Measurements from ENCODE around the gene JUNB. TPM values are rescaled to one million over a fixed set of nuclear protein-coding genes. Genes with fewer than 3 reads are reported as not detected.

Gene JUNB
- polyA plus RNA-seq, 1 of the 3 experiments (the other 2 are of a cell fraction), result 224 TPM

DNA sequence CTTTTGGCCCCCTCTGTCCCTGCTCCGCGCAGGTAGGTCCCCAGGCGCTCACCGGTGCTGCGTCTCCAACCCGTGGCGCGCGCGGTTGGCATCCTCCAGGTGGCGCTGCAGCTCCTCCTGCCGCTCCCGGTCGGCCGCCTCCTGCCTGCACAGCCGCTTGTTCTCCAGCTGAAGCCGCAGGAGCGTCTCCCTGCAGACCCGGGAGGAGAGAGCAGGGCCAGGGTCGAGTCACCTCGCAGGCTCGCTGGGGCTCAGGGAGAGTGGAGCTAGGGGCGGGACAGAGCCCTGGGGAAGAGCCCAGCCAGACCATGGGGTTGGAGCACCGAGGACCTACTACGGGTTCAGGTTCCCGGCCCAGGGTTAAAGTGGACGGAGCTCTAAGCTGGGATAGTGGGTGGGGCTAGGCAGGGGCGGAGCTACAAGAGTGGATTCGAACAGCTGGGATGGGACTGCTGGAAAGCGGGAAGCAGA, 25.2 kb upstream of the JUNB start (continued):
- TF ChIP-seq, protein P1, sequence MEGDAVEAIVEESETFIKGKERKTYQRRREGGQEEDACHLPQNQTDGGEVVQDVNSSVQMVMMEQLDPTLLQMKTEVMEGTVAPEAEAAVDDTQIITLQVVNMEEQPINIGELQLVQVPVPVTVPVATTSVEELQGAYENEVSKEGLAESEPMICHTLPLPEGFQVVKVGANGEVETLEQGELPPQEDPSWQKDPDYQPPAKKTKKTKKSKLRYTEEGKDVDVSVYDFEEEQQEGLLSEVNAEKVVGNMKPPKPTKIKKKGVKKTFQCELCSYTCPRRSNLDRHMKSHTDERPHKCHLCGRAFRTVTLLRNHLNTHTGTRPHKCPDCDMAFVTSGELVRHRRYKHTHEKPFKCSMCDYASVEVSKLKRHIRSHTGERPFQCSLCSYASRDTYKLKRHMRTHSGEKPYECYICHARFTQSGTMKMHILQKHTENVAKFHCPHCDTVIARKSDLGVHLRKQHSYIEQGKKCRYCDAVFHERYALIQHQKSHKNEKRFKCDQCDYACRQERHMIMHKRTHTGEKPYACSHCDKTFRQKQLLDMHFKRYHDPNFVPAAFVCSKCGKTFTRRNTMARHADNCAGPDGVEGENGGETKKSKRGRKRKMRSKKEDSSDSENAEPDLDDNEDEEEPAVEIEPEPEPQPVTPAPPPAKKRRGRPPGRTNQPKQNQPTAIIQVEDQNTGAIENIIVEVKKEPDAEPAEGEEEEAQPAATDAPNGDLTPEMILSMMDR (IDR thresholded peaks at IDR 0.05), result no peak
- TF ChIP-seq GABPA (IDR thresholded peaks at IDR 0.05; ENCODE audit: low read depth) (no peak), TAF1 (IDR thresholded peaks at IDR 0.05; ENCODE audit: borderline replicate concordance, low read depth, low read length) (no peak), NFIC (IDR thresholded peaks at IDR 0.05; ENCODE audit: borderline replicate concordance) (no peak)

DNA sequence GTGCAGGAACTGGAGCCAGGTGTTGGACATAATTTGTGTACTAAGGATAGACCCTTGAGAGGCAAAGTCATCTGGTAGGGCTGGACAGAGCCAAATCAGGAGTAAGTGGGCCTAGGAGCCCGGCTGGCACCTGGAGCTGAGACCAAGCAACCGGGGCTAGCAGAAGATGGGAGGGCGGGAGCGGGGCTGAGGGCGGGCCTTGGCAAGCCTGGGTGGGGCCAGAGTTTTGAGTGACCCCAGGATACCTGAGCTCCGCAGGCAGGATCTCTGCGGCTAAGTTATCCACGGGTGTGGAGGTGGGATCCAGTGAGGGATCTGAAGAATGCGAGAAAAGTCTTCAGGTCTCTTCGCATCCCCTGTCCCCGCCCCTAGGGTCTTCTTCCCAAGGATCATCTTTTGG, 24.1 kb upstream of the JUNB start:
- no peaks in the 10 kb centered on the region for H3K79me2 ChIP-seq (ENCODE audit: insufficient read depth)
- no peaks in the 10 kb centered on the region for H3F3A ChIP-seq (replicated peaks; ENCODE audit: insufficient read depth)
- TF ChIP-seq FOSL2 (IDR thresholded peaks at IDR 0.05; ENCODE audit: borderline replicate concordance, low read depth), result no peak
- TF ChIP-seq, protein P2, sequence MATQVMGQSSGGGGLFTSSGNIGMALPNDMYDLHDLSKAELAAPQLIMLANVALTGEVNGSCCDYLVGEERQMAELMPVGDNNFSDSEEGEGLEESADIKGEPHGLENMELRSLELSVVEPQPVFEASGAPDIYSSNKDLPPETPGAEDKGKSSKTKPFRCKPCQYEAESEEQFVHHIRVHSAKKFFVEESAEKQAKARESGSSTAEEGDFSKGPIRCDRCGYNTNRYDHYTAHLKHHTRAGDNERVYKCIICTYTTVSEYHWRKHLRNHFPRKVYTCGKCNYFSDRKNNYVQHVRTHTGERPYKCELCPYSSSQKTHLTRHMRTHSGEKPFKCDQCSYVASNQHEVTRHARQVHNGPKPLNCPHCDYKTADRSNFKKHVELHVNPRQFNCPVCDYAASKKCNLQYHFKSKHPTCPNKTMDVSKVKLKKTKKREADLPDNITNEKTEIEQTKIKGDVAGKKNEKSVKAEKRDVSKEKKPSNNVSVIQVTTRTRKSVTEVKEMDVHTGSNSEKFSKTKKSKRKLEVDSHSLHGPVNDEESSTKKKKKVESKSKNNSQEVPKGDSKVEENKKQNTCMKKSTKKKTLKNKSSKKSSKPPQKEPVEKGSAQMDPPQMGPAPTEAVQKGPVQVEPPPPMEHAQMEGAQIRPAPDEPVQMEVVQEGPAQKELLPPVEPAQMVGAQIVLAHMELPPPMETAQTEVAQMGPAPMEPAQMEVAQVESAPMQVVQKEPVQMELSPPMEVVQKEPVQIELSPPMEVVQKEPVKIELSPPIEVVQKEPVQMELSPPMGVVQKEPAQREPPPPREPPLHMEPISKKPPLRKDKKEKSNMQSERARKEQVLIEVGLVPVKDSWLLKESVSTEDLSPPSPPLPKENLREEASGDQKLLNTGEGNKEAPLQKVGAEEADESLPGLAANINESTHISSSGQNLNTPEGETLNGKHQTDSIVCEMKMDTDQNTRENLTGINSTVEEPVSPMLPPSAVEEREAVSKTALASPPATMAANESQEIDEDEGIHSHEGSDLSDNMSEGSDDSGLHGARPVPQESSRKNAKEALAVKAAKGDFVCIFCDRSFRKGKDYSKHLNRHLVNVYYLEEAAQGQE (IDR thresholded peaks at IDR 0.05; ENCODE audit: low read depth, low read length), result no peak
- no peak for DNase-seq
- WGBS (ENCODE audit: low lambda C conversion rate), result 93% methylated on average over 11 of the region's 11 CpGs
- H3K36me3 ChIP-seq (replicated peaks in 1 of 2; ENCODE audit: control insufficient read depth in 1 of 2, insufficient read depth in 2 of 2, low read length in 1 of 2), result peaks cover 4 to 11% of the 10 kb centered on the region in 2 experiments
- no peak overlapping the region for H2AFZ ChIP-seq (ENCODE audit: low read depth)
- H3K9me2 ChIP-seq, result no peaks in the 10 kb centered on the region
- no peaks in the 10 kb centered on the region for H3K27me3 ChIP-seq (ENCODE audit: insufficient read depth)
- no peak overlapping the region for H3K9ac ChIP-seq
- no peak overlapping the region for H3K4me2 ChIP-seq
- ChIA-PET POLR2A (interaction anchor here (0.6 kb wide), 1 partner anchor 48 kb away, joined by 3 read pairs; no protein-coding TSS in a partner anchor), CTCF (interaction anchor here (0.6 to 17.5 kb wide), 8 partner anchors 8 to 80 kb away, joined by 3 to 321 read pairs (median 10); partner anchors contain the start of genes BEST2, GET3, JUNB and PRDX2)
- no peaks in the 10 kb centered on the region for H3K9me3 ChIP-seq
- H4K20me1 ChIP-seq (ENCODE audit: insufficient read depth), result no peaks in the 10 kb centered on the region
- no peak overlapping the region for H3K4me3 ChIP-seq (ENCODE audit: low read depth in 2 of 2, low read length in 1 of 2)
- H3K4me1 ChIP-seq (ENCODE audit: control insufficient read depth in 1 of 2, insufficient read depth in 2 of 2, low read depth in 1 of 2, low read length in 1 of 2), result peaks cover 0 to 12% of the 10 kb centered on the region in 2 experiments; a peak in 1 of 4 replicates
- no peak overlapping the region for H3K27ac ChIP-seq (ENCODE audit: low read depth in 2 of 2, low read length in 1 of 2)

- H4K20me1 ChIP-seq (ENCODE audit: insufficient read depth), result no peaks in the 10 kb centered on the region
- 94% methylated on average over 13 of the region's 15 CpGs for WGBS (ENCODE audit: low lambda C conversion rate)
- H3F3A ChIP-seq (replicated peaks; ENCODE audit: insufficient read depth), result no peaks in the 10 kb centered on the region
- TF ChIP-seq RFX5 (IDR thresholded peaks at IDR 0.05; ENCODE audit: low read length) (no peak), NRF1 (IDR thresholded peaks at IDR 0.05; ENCODE audit: low read depth, low read length) (no peak), FOSL2 (IDR thresholded peaks at IDR 0.05; ENCODE audit: borderline replicate concordance, low read depth) (no peak), RXRA (IDR thresholded peaks at IDR 0.05; ENCODE audit: borderline replicate concordance, low read depth) (no peak), RCOR1 (IDR thresholded peaks at IDR 0.05; ENCODE audit: low read length) (no peak), YY1 (IDR thresholded peaks at IDR 0.05; ENCODE audit: low read depth) (no peak), USF2 (IDR thresholded peaks at IDR 0.05; ENCODE audit: borderline replicate concordance, low read depth, low read length) (no peak)
- H3K36me3 ChIP-seq (replicated peaks in 1 of 2; ENCODE audit: control insufficient read depth in 1 of 2, insufficient read depth in 2 of 2, low read length in 1 of 2), result peaks cover 4 to 7% of the 10 kb centered on the region in 2 experiments
- no peak overlapping the region for H3K27ac ChIP-seq (ENCODE audit: low read depth in 2 of 2, low read length in 1 of 2)
- H3K9me3 ChIP-seq, result no peaks in the 10 kb centered on the region
- H3K79me2 ChIP-seq (ENCODE audit: insufficient read depth), result no peaks in the 10 kb centered on the region
- H3K9ac ChIP-seq, result no peak overlapping the region
- no peak for DNase-seq
- H3K27me3 ChIP-seq (ENCODE audit: insufficient read depth), result no peaks in the 10 kb centered on the region
- no peak overlapping the region for H2AFZ ChIP-seq (ENCODE audit: low read depth)
- H3K4me3 ChIP-seq (ENCODE audit: low read depth in 2 of 2, low read length in 1 of 2), result no peak overlapping the region
- ChIA-PET CTCF (interaction anchor here (0.6 to 17.5 kb wide), 7 partner anchors 8 to 50 kb away, joined by 3 to 321 read pairs (median 16); partner anchors contain the start of genes BEST2, GET3, JUNB and PRDX2), POLR2A (no interaction called here)
- H3K4me2 ChIP-seq, result no peak overlapping the region
- H3K4me1 ChIP-seq (ENCODE audit: control insufficient read depth in 1 of 2, insufficient read depth in 2 of 2, low read depth in 1 of 2, low read length in 1 of 2), result peaks cover 0 to 17% of the 10 kb centered on the region in 2 experiments; a peak in 1 of 4 replicates
- H3K9me2 ChIP-seq, result no peaks in the 10 kb centered on the region
Observed at GRCh38 chr19:12767666-12768065, 23.6 kb upstream of the JUNB start.

Measured in SK-N-SH (cell line).